ENCODE measurements around the gene WFDC1. TPM values are rescaled to one million over a fixed set of nuclear protein-coding genes. Genes with fewer than 3 reads are reported as not detected.

The WFDC1 gene
- total RNA-seq, 5 donors from 2014 or later (not counting 1 experiment from before 2014, with no cell fraction given): not detected

DNA sequence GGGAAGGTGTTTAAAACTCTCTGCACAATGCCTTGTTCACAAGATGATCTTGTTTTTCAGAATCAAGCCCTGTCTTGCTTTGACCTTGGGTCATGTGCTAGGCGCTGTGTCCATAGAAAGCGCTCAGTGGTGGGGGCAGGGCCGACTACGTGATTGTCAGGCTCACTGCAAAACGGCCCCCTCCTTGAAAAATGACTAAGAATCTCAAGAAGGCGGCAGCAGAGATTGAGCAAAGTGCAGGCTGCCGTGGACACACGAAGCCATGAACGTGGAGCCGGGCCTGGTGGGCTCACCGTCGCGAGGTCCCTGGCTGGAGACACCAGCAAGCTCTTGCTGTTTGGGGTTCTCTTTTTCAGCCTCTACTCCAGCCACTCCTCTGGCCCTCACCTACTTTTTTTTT is 83.9 kb downstream of the WFDC1 start:
- Histone ChIP-seq H3K27me3 (replicated peaks in 1 of 2; ENCODE audit: control insufficient read depth in 2 of 2, extremely low read depth in 1 of 2, insufficient read depth in 2 of 2, low read length in 1 of 2) (peaks cover 0 to 29% of the 10 kb centered on the region in 2 experiments), H3K27ac (ENCODE audit: low read length) (no peak overlapping the region), H3K4me3 (ENCODE audit: control insufficient read depth in 1 of 2, extremely low read depth in 1 of 2, low read length in 1 of 2) (no peak overlapping the region), H3K9me3 (no peaks in the 10 kb centered on the region), H3K4me1 (ENCODE audit: control insufficient read depth in 1 of 2, extremely low read depth in 1 of 2, insufficient read depth in 2 of 2, low read length in 2 of 2) (peaks cover 0 to 2% of the 10 kb centered on the region in 2 experiments), H3K36me3 (ENCODE audit: control insufficient read depth in 2 of 2, extremely low read depth in 1 of 2, insufficient read depth in 1 of 2, low read length in 1 of 2) (no peaks in the 10 kb centered on the region)
- POLR2A ChIA-PET: no interaction called here
- H3K27me3 Mint-ChIP-seq: peaks cover 18 to 26% of the 10 kb centered on the region in 2 donors
- H3K4me1 Mint-ChIP-seq: peaks cover 6 to 11% (median 8%) of the 10 kb centered on the region in 3 donors
- no peak overlapping the region for H3K27ac Mint-ChIP-seq
- no peaks in the 10 kb centered on the region for H3K9me3 Mint-ChIP-seq
- CTCF ChIA-PET: no interaction called here
- ATAC-seq (replicated peaks in 1 of 4): no peak
- no peak for DNase-seq
- no peaks in the 10 kb centered on the region for H3K36me3 Mint-ChIP-seq
- H3K4me3 Mint-ChIP-seq: no peak overlapping the region
- 82% methylated on average over 13 of the region's 13 CpGs for WGBS (ENCODE audit: insufficient coverage)

DNA sequence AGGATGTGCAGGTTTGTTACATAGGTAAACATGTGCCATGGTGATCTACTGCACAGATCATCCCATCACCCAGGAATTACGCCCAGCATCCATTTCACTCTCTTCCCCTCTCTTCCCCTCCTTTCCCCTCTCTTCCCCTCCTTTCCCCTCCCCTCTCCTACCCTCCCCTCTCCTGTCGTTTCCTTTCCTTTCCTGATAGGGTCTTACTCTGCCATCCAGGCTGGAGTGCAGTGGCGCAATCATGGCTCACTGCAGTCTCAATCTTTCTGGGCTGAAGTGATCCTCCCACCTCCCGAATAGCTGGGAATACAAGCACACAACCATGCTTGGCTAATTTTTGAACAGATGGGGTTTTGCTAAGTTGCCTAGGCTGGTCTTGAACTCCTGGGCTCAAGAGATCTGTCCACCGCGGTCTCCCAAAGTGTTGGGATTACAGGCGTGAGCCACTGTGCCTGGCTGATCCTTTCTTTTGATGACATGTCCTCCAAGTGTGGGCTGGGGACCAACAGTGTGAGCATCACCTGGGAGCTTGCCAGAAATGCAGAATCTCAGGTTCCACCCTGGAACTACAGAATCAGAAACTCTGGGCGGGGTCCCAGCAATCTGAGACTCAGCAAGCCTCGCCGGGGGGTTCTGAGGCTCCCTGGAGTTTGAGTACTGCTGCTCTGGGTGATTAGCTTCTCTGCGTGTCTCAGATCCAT is 84.5 kb downstream of the WFDC1 start:
- Mint-ChIP-seq H3K9me3 (no peaks in the 10 kb centered on the region), H3K36me3 (no peaks in the 10 kb centered on the region), H3K27ac (no peak overlapping the region), H3K4me1 (peaks cover 6 to 11% (median 8%) of the 10 kb centered on the region in 3 donors), H3K27me3 (peaks cover 17 to 22% of the 10 kb centered on the region in 2 donors), H3K4me3 (no peak overlapping the region)
- H3K27me3 ChIP-seq (replicated peaks in 1 of 2; ENCODE audit: control insufficient read depth in 2 of 2, extremely low read depth in 1 of 2, insufficient read depth in 2 of 2, low read length in 1 of 2): peaks cover 0 to 29% of the 10 kb centered on the region in 2 experiments
- ChIA-PET POLR2A (no interaction called here), CTCF (no interaction called here)
- H3K36me3 ChIP-seq (ENCODE audit: control insufficient read depth in 2 of 2, extremely low read depth in 1 of 2, insufficient read depth in 1 of 2, low read length in 1 of 2): no peaks in the 10 kb centered on the region
- 91% methylated on average over 9 of the region's 11 CpGs for WGBS (ENCODE audit: insufficient coverage)
- peaks cover 0 to 2% of the 10 kb centered on the region in 2 experiments for H3K4me1 ChIP-seq (ENCODE audit: control insufficient read depth in 1 of 2, extremely low read depth in 1 of 2, insufficient read depth in 2 of 2, low read length in 2 of 2)
- no peak overlapping the region for H3K4me3 ChIP-seq (ENCODE audit: control insufficient read depth in 1 of 2, extremely low read depth in 1 of 2, low read length in 1 of 2)
- no peak for DNase-seq
- ATAC-seq (replicated peaks in 1 of 4): no peak
- no peak overlapping the region for H3K27ac ChIP-seq (ENCODE audit: low read length)
- H3K9me3 ChIP-seq: no peaks in the 10 kb centered on the region

Other genes with a start within 250 kb of the WFDC1 start
- gene MBTPS1, start 177.9 kb upstream of the WFDC1 start, total RNA-seq: 100 to 1,000 TPM; 122 to 142 (median 131) TPM
- gene HSDL1, start 149.7 kb upstream of the WFDC1 start, total RNA-seq: 10 to 100 TPM; 11.9 to 23.5 (median 20.4) TPM
- gene DNAAF1, start 149.6 kb upstream of the WFDC1 start, total RNA-seq: under 1 TPM in 2 of 5 donors, not detected in 3; 0.16 to 0.32 TPM
- gene TAF1C, start 107.8 kb upstream of the WFDC1 start, total RNA-seq: 10 to 100 TPM; 81.9 to 97.6 (median 92.8) TPM
- under 1 TPM in 1 of 5 donors, not detected in 4; 0.25 TPM for gene ADAD2, start 103.7 kb upstream of the WFDC1 start, total RNA-seq
- not detected for gene KCNG4, start 54.9 kb upstream of the WFDC1 start, total RNA-seq
- not detected for gene ATP2C2, start 73.7 kb downstream of the WFDC1 start, total RNA-seq
- 10 to 100 TPM in 3 of 5 donors, 1 to 10 TPM in 2; 6.2 to 12.3 (median 10.2) TPM for gene MEAK7, start 209.8 kb downstream of the WFDC1 start, total RNA-seq